ENCODE measurements around the gene GPC3. TPM values are rescaled to one million over a fixed set of nuclear protein-coding genes. Genes with fewer than 3 reads are reported as not detected.
A peak's percentile ranks its signal among the peaks of the same experiment; 100 is the strongest.

GPC3 gene
- total and polyA plus RNA-seq, 8 donors: 0.46 to 137 (median 4.4) TPM

- no peaks in the 10 kb centered on the region for H3K4me1 ChIP-seq
- H3K36me3 ChIP-seq: no peaks in the 10 kb centered on the region
- H3K27me3 ChIP-seq: no peaks in the 10 kb centered on the region
- no peaks in the 10 kb centered on the region for H3K9me3 ChIP-seq
- no peak overlapping the region for H3K27ac ChIP-seq
- no peak overlapping the region for H3K4me3 ChIP-seq
- TF ChIP-seq CTCF (IDR thresholded peaks at IDR 0.05) (no peak), POLR2AphosphoS5 (IDR thresholded peaks at IDR 0.05) (no peak), POLR2A (IDR thresholded peaks at IDR 0.05) (no peak), EP300 (IDR thresholded peaks at IDR 0.05) (no peak)
- WGBS, 5 donors: 87 to 93% (median 89%) methylated on average over 3 of the region's 3 CpGs
- intact Hi-C loops (cut with DNase I; ENCODE audit: low total_unique reads): no loop called here
- DNase-seq: no peak
Observed at GRCh38 chrX:133937022-133937421, 48.4 kb downstream of the GPC3 start.

DNA sequence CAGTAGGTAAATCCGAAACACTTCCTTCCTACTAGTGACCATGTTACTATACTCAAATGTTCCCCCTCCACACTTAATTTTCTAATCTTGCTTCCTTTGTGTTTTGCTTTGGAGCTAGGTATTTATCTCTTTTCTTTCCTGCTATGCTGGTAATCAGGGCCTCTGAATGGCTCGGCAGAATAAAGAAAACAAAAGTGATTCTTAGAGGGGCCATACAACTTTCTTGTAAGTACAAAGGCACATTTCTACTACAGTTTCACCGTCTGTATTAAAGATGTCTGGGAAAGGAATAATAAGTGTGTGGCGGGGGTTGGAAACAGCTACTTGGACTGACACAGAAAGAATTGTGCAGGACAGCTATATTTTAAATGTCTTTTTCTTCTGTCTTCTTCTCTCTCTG lies 50.3 kb downstream of the GPC3 start:
- 43 to 59% (median 46%) methylated on average over 4 of the region's 4 CpGs for WGBS, 5 donors
- Histone ChIP-seq H3K4me3 (no peak overlapping the region), H3K9me3 (no peaks in the 10 kb centered on the region), H3K27me3 (no peaks in the 10 kb centered on the region), H3K36me3 (no peaks in the 10 kb centered on the region), H3K27ac (peak overlapping the region in 1 of 5 donors; percentile 8), H3K4me1 (no peaks in the 10 kb centered on the region)
- intact Hi-C loops (cut with DNase I; ENCODE audit: low total_unique reads): no loop called here
- TF ChIP-seq CTCF (IDR thresholded peaks at IDR 0.05) (no peak), EP300 (IDR thresholded peaks at IDR 0.05) (no peak), POLR2AphosphoS5 (IDR thresholded peaks at IDR 0.05) (no peak), POLR2A (IDR thresholded peaks at IDR 0.05) (no peak)
- DNase-seq: peak in 1 of 2 donors; percentile 43

DNA sequence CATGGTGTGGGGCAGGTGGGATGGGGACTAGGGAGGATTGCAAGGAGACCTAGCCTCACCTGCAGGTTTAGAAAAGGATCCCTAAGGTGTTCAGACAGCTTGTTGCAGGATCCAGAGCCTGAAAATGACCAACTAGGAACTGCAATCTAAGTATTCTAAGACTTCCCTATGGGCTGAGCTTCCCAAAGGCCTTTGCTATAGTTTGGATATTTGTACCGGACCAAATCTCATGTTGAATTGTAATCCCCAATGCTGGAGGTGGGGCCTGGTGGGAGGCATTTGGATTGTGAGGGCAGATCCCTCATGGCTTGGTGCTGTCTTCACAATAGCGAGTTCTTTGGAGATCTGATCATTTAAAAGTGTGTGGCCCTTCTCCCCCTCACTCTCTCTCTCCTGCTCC lies 52.1 kb downstream of the GPC3 start:
- DNase-seq: no peak
- no peak for TF ChIP-seq CTCF (IDR thresholded peaks at IDR 0.05)
- TF ChIP-seq POLR2AphosphoS5 (IDR thresholded peaks at IDR 0.05): no peak
- no peak for TF ChIP-seq EP300 (IDR thresholded peaks at IDR 0.05)
- TF ChIP-seq POLR2A (IDR thresholded peaks at IDR 0.05): no peak
- H3K9me3 ChIP-seq: no peaks in the 10 kb centered on the region

GRCh38 chrX:133929836-133930464 lies 55.4 kb downstream of the GPC3 start:
- Histone ChIP-seq H3K27ac (no peak overlapping the region), H3K9me3 (no peaks in the 10 kb centered on the region), H3K36me3 (no peaks in the 10 kb centered on the region), H3K4me1 (no peaks in the 10 kb centered on the region), H3K4me3 (no peak overlapping the region), H3K27me3 (no peaks in the 10 kb centered on the region)
- no peak for DNase-seq
- 78 to 94% (median 83%) methylated on average over 2 of the region's 2 CpGs for WGBS, 5 donors
- TF ChIP-seq POLR2AphosphoS5 (IDR thresholded peaks at IDR 0.05) (no peak), CTCF (IDR thresholded peaks at IDR 0.05) (no peak), EP300 (IDR thresholded peaks at IDR 0.05) (no peak), POLR2A (IDR thresholded peaks at IDR 0.05) (no peak)
- intact Hi-C loops (cut with DNase I; ENCODE audit: low total_unique reads): no loop called here

More for the DNA sequence above, 52.1 kb downstream of the GPC3 start:
- intact Hi-C loops (cut with DNase I; ENCODE audit: low total_unique reads): no loop called here
- Histone ChIP-seq H3K4me3 (no peak overlapping the region), H3K27me3 (no peaks in the 10 kb centered on the region), H3K36me3 (no peaks in the 10 kb centered on the region), H3K4me1 (no peaks in the 10 kb centered on the region), H3K27ac (no peak overlapping the region)
- 73 to 100% (median 98%) methylated on average over 2 of the region's 2 CpGs for WGBS, 5 donors

All from stomach (tissue), 9 donors.